Stimulated activated naive B cell treated with anti-CD40 and anti-IgM and Interleukin-4, amounts not matched to agents 10 μg/mL and 1 μg/mL and 100 μg/mL, for 72 hours (primary cell): ENCODE data around the gene SMIM21.

Experiments used
- ATAC-seq, 2 donors: fragments of 150-1000 bp; cut with Tn5 transposase; replicated peaks; 2 replicates each; pipeline ENCODE4 v1.10.0; 2021; ENCODE audit warnings: moderate library complexity in 1 of 2
- DNase-seq: peaks from one replicate; pipeline ENCODE4 v3.0.0; 2021
- H3K27ac Mint-ChIP-seq: one replicate; pipeline ENCODE4 v1.8.0; 2022; ENCODE audit warnings: mild to moderate bottlenecking, mixed read lengths
- H3K27me3 Mint-ChIP-seq, 2 donors: one replicate each; pipeline ENCODE4 v1.8.0; 2022; ENCODE audit warnings: mixed read lengths in 2 of 2
- H3K36me3 Mint-ChIP-seq, 2 donors: one replicate each; pipeline ENCODE4 v1.8.0; 2022; ENCODE audit warnings: mixed read lengths in 2 of 2, mild to moderate bottlenecking in 1 of 2
- H3K4me1 Mint-ChIP-seq, 2 donors: one replicate each; pipeline ENCODE4 v1.8.0; 2022; ENCODE audit warnings: mixed read lengths in 2 of 2, mild to moderate bottlenecking in 1 of 2
- H3K4me3 Mint-ChIP-seq, 2 donors: one replicate each; pipeline ENCODE4 v1.8.0; 2022; ENCODE audit warnings: mild to moderate bottlenecking in 2 of 2, mixed read lengths in 2 of 2, moderate library complexity in 1 of 2
- H3K9me3 Mint-ChIP-seq, 2 donors: one replicate each; pipeline ENCODE4 v1.8.0; 2022; ENCODE audit warnings: mixed read lengths in 2 of 2, mild to moderate bottlenecking in 1 of 2

Gene SMIM21

DNA sequence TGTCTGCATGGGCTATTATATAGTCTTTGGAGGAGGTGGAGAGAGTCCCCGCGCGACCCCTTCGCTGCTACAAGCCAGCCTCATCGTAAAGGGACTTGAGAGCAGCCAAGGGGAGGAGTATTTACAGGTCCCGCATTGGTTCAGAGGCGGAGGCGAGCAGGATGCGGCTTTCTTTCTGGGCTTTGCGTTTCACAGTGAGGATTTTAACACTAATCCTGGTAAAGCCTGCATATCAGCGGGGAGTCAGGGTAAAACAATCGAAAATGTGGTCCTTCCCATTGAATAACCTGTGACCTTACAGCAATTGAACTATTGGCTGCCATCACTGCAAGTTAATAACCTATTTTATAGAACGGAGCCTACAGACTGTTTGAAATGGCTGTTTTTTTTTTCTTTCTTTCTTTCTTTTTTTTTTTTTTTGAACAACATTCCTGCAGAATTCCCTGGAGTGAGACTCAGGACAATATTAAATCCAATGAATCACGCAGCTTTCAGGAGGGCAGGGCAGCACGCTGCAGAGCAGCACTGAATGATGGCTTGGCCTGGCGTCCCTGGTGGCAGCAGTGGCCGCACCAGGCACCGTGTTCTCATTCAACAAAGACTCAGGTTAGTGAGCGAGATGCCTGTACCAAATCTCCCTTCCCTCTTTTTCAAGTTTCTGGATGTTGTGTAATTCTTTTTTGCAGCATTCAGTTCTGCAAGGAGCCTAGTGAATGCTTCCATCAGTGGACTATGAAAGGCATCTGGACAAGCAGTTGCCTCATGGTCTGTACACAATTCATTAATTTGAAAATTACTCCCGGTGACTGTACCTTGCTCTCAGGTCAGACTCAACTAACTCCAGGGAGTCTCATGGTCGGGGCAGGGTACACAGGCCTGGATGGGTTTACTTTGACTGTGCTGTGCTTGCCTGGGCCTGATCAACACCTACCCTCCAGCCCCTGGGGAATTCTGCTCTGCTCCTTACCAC lies 19.8 kb downstream of the SMIM21 start:
- no peak for ATAC-seq
- Mint-ChIP-seq H3K4me1 (no peaks in the 10 kb centered on the region), H3K4me3 (no peak overlapping the region)

DNA sequence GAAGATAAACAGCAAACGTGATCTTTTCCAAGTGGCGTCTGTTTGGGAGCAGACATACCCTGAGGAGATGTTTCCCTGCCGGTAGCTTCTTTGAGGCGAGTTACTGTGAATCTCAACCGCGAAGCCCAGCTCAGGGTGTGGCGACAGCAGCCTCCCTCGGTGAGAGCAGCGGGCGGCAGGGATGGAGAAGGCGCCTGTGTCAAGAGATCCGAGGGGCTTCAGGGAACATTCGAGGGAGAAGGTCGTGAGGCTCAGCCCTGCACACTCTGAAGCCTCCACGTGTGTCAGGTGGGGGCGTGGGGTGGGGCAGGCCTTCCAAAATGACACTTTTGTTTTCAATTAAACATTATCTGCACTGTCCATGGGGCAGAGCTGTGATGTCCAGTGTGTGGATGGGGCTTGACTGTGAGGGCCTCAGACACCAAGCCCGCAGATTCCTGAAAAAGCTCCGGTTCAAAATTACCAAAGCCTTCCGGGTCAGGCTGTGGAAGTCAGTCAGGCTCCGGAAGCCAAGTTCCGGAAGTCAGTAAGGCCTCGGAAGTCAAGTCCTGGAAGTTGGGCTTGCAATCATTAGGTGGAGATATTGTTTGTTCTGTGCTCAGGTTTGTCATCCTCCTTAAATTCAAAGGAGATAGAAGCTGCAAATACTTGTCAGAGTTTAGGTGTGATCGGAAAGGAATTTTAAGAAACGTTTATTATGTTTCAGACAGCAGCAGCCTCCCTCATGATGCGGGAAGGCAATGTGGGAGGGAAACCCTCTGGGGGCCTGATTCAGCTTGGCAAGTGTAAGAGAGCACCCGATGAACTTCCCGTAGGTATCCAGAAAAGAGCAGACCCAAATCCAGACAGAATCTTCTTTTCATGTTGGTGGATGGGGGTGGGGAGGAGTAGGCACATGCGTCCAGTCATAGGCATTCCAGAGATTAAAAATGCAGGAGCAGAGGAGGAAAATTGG lies 20.7 kb downstream of the SMIM21 start:
- no peaks in the 10 kb centered on the region for H3K36me3 Mint-ChIP-seq
- peaks cover 6 to 7% of the 10 kb centered on the region in 2 donors for H3K27me3 Mint-ChIP-seq
- no peaks in the 10 kb centered on the region for H3K4me1 Mint-ChIP-seq
- no peak for ATAC-seq
- H3K27ac Mint-ChIP-seq: no peak overlapping the region
- no peak overlapping the region for H3K4me3 Mint-ChIP-seq
- H3K9me3 Mint-ChIP-seq: no peaks in the 10 kb centered on the region
- DNase-seq: no peak

More for the DNA sequence above, 19.8 kb downstream of the SMIM21 start:
- Mint-ChIP-seq H3K36me3 (no peaks in the 10 kb centered on the region), H3K27ac (no peak overlapping the region), H3K9me3 (no peaks in the 10 kb centered on the region), H3K27me3 (no peaks in the 10 kb centered on the region)
- no peak for DNase-seq

DNA sequence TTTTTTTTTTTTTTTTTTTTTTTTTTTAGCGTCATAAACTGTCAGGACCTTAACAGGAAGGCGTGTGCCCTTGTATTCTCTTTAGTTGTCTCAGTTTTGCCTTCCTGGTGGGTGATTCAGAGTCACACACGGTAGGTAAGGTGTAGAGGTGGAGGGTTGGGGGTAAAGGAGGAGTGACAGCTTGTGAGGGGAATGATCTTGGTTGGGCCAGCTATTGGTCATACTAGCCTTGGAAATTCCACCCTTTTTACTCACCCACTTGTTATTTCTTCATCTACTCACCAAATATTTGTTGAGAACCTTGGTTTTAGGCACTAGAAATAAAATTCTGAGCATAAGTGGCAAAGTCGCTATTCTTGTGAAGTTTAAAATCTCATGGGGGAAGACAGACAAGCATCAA lies 22.2 kb downstream of the SMIM21 start:
- no peak for DNase-seq
- Mint-ChIP-seq H3K4me1 (no peaks in the 10 kb centered on the region), H3K9me3 (no peaks in the 10 kb centered on the region), H3K4me3 (no peak overlapping the region), H3K36me3 (no peaks in the 10 kb centered on the region), H3K27me3 (peaks cover 7 to 9% of the 10 kb centered on the region in 2 donors), H3K27ac (no peak overlapping the region)
- ATAC-seq: no peak

DNA sequence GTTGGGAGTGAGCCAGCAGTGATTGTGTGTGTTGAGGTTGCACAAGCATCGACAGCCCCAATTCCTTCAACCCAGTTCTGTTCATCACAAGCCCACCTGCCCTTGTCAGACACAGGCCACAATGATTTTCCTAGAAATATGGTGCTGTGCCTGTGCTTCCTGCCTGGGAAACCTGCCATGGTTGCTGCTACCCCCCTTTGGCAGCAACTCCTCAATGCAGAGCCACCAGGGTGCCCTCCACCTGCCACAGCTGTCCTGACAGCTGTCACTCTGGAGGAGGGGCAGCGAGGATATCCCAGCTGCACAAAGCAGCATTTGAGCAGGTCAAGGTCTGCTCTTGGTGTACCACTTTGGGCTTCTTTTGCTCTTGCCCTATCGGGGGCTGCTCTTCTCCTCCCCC lies 27.1 kb downstream of the SMIM21 start:
- Mint-ChIP-seq H3K36me3 (no peaks in the 10 kb centered on the region), H3K27ac (no peak overlapping the region), H3K4me1 (no peaks in the 10 kb centered on the region), H3K4me3 (no peak overlapping the region), H3K9me3 (no peaks in the 10 kb centered on the region), H3K27me3 (peaks cover 7 to 13% of the 10 kb centered on the region in 2 donors)
- DNase-seq (no peak), ATAC-seq (no peak)

DNA sequence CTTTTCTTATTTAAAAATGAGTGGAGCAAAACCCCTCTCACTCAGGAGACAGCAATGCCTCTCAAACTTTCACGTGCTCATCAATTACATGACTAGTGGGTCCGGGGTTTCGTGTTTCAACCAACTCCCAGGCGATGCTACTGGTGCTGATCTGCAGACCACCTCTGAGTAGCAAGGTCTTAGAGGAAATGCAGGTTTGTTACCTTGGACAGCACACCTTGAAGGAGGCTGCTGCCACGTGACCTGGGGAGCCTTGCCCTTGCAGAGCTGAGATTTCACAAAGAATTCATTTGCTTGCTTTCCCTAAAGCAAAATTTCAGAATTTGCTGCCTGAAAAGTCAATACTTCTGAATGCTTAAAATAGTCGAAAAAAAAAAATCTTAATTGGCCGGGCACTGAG lies 32.4 kb downstream of the SMIM21 start:
- H3K9me3 Mint-ChIP-seq: no peaks in the 10 kb centered on the region
- no peak overlapping the region for H3K4me3 Mint-ChIP-seq
- no peak overlapping the region for H3K27ac Mint-ChIP-seq
- H3K36me3 Mint-ChIP-seq: no peaks in the 10 kb centered on the region
- ATAC-seq: no peak
- no peaks in the 10 kb centered on the region for H3K4me1 Mint-ChIP-seq
- no peak for DNase-seq
- H3K27me3 Mint-ChIP-seq: peaks cover 9 to 12% of the 10 kb centered on the region in 2 donors

DNA sequence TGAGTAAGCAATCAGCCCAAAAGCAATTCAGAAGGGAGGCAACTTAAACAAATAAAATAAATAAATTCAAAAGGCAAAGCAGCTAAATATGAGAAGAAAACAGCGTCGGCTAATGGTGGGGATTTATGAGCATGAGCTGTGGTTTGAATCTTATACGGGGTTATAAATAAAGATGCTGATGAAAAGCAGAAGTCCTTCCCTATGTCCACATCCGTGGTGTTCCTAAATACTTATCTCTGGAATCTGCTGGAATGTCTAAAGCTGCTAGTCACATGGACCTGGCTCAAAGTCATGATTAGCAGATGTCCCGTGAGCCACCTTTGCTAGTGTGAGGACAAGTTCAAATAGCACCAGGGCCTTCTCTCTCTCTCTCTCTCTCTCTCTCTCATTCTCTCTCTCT lies 33.8 kb downstream of the SMIM21 start:
- ATAC-seq (no peak), DNase-seq (no peak)
- Mint-ChIP-seq H3K4me3 (no peak overlapping the region), H3K9me3 (no peaks in the 10 kb centered on the region), H3K27me3 (peaks cover 16 to 22% of the 10 kb centered on the region in 2 donors), H3K36me3 (no peaks in the 10 kb centered on the region), H3K27ac (no peak overlapping the region), H3K4me1 (no peaks in the 10 kb centered on the region)

DNA sequence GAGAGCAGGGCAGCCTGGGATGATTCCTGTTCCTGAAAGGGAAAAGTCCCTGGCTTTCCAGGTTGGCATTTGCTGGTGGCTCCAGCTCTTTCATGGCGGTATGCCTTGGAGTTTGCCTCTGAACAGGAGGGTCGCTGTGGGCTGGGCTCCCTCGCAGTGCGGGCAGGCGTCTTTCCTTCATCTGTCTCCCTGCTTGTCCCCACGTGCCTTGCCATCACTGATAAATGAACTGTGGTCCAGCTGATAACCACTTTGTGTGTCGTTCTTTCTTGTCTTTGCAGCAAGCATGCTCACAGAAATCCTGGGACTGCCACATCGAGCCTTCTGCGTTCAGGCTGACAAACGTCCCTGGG lies 35.3 kb downstream of the SMIM21 start:
- Mint-ChIP-seq H3K9me3 (no peaks in the 10 kb centered on the region), H3K27me3 (peaks cover 16 to 22% of the 10 kb centered on the region in 2 donors), H3K4me3 (no peak overlapping the region), H3K27ac (no peak overlapping the region), H3K4me1 (no peaks in the 10 kb centered on the region), H3K36me3 (no peaks in the 10 kb centered on the region)
- ATAC-seq: no peak
- no peak for DNase-seq

DNA sequence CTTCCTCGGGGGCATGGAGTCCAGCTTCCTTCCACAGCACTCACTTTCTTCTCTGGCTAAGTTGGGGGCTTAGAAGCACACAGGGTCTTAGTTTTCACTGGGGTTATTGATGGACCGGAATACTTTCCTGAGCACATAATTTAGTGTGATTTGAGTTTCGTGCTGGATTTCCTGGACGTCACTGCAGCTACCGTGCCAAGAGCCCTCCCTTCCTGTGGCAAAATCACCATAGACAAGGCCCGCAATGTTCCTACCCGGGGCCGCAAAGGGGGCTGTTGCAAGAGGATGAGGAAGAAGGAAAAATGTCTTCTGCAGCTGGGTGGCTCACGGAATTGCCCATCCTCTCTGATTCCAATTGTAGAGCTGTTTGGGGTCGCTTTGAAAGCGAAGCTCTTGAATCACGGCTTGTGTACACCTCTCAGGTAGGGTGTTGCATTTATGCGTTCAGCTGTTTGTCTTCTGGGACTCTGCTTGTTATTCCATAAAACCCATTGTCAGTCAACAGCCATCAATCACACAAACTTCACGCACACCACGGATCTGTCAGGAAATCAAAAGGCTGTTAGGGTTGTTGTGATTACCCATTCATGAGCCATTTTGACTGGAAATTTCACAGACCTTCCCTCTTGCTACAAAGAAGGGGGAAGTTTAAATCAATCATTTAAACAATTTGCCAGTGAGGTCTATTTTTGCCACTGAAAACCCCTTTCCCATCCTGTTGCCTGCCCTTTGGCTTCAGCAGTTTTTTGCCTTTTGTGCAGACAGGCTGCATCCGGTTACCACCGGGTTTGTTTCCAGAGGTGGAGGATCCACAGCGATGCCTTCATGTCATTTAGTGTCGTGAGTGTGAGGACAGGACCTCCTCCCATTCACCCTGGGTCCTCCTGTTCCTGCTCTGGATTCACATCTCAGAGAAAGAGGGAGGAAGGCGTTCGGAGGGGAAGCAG lies 36.0 kb downstream of the SMIM21 start:
- Mint-ChIP-seq H3K9me3 (no peaks in the 10 kb centered on the region), H3K4me1 (no peaks in the 10 kb centered on the region), H3K27ac (no peak overlapping the region), H3K4me3 (no peak overlapping the region), H3K36me3 (no peaks in the 10 kb centered on the region), H3K27me3 (peaks cover 16 to 18% of the 10 kb centered on the region in 2 donors)
- ATAC-seq: no peak
- DNase-seq: no peak

DNA sequence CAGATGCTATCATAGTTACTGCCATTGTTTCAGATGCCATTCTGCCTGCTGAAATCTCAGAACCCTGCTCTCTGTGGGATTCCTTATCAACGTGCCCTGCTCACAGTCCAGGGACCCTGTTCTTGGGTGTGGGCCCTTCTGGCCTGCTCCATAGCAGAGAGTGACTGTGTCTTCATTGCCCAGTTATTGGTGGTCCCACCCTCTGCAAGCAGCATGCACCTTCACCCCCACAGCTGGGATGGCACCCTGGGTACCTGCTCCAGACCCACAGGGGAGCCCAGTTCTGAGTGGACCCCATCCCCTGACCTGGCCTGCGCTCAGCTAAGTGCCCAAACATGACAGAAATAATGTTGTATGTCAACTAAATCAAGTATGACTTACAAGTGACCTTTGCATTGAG lies 36.6 kb downstream of the SMIM21 start:
- ATAC-seq (no peak), DNase-seq (no peak)
- Mint-ChIP-seq H3K27me3 (peaks cover 16 to 18% of the 10 kb centered on the region in 2 donors), H3K36me3 (no peaks in the 10 kb centered on the region), H3K9me3 (no peaks in the 10 kb centered on the region), H3K27ac (no peak overlapping the region), H3K4me1 (no peaks in the 10 kb centered on the region), H3K4me3 (no peak overlapping the region)

DNA sequence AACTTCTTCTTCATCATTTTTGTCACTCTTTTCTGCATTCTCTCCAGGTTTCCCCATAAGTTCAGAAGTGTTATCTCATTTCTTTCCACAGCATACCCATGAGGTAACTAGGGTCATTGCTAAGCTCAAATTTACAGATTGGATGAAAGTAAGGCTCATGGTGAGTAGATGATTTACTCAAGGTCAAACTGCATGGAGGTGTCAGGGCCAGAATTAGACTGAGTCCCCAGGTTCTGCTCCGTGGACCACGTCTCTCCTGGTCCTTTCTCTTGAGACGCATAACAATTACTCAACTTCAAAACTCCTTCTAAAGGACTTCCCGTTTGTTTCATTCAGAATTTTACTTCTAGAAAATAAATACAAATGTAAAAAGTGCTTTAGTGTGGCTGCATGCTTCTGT lies 43.4 kb downstream of the SMIM21 start:
- no peak overlapping the region for H3K27ac Mint-ChIP-seq
- no peaks in the 10 kb centered on the region for H3K36me3 Mint-ChIP-seq
- H3K4me3 Mint-ChIP-seq: no peak overlapping the region

DNA sequence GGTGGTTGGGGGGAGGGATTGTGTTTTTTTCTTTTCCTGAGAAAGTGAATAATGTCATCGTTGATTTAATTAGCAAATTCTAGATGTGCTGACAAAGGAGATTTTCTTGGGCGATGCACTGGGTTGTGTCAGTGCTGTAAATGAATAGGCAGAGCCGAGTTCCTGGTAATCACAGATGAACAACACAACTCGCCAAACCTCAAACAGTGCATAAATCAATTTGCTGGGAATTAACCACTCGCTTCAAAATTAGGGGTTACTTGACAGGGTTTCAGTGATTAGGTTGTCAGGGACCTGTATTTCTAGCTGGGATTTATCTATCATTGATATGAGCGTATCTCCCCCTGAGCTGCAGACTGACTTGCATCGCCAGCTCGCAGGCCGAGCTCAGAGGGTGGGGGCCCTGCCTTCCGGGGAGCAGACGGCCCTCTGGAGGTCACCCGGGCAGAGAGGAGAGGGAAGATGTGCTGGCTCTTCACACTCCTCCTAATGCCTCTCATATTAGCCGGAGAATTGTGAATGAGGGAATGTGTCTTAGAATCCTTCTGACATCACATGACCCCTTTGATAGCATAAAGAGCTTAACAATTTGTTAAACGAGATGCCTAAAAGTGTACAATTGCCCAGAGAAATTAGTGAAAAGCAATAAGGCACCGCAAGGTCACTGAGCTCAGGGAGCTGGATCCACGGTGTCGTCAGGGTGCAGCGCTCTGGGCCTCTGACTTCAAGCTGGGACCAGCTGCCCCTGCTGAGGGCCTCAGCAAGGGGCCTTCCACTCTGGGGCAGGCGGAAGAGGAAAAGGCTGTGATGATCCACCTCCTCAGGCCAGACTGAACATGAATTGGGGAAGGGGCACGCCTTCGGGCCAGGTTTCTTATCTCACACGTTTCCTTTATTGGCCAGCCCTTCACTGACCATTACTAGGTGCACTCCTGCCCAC lies 48.9 kb downstream of the SMIM21 start:
- ATAC-seq (no peak), DNase-seq (no peak)
- H3K27ac Mint-ChIP-seq: no peak overlapping the region
- H3K36me3 Mint-ChIP-seq: no peaks in the 10 kb centered on the region
- peaks cover 0 to 5% of the 10 kb centered on the region in 2 donors for H3K9me3 Mint-ChIP-seq
- no peaks in the 10 kb centered on the region for H3K4me1 Mint-ChIP-seq
- no peak overlapping the region for H3K4me3 Mint-ChIP-seq
- H3K27me3 Mint-ChIP-seq: peaks cover 4 to 27% of the 10 kb centered on the region in 2 donors

More for the DNA sequence above, 43.4 kb downstream of the SMIM21 start:
- no peaks in the 10 kb centered on the region for H3K4me1 Mint-ChIP-seq
- peaks cover 0 to 2% of the 10 kb centered on the region in 2 donors for H3K9me3 Mint-ChIP-seq
- no peak for ATAC-seq
- DNase-seq: no peak
- peaks cover 3 to 19% of the 10 kb centered on the region in 2 donors for H3K27me3 Mint-ChIP-seq

DNA sequence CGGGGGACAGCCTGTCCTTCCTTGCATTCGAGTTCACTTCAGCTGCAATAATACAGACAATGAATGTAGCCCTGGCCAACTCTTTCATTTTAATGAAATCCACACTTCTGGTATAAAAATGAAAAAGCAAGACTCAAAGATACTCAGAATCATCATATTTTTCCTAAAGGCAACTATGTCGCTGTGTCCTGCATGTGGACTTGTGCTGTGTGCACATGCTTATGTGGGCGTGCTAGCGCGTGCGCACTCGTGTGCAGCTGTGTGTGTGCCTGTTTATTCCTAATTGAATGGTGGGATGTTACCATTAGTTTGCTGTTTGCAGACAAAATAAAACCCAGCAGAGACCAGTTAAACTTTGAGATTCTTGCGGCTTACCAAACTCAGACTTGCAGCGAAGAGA lies 49.6 kb downstream of the SMIM21 start:
- Mint-ChIP-seq H3K36me3 (no peaks in the 10 kb centered on the region), H3K27me3 (peaks cover 7 to 23% of the 10 kb centered on the region in 2 donors), H3K27ac (no peak overlapping the region), H3K4me1 (no peaks in the 10 kb centered on the region), H3K9me3 (peaks cover 2 to 7% of the 10 kb centered on the region in 2 donors), H3K4me3 (no peak overlapping the region)
- DNase-seq (no peak), ATAC-seq (no peak)

DNA sequence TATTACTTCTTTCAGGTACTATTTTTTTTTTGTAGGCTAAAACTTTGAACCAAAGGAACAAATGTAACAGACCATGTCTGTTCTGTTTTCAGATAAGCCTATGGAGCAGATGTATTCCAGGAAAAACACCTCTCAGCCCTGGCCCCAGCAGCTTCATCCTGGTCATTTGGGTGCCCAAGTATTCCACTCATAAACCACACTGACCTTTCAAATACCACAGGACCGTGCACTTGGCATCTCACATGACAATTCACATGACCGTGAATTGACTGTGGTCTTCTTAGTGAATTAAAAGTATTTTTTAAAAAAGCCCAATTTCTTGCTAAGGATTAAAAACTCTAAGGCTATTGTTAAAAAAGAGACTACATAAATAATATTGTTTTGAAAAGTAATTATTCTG lies 50.2 kb downstream of the SMIM21 start:
- H3K27me3 Mint-ChIP-seq: peaks cover 12 to 23% of the 10 kb centered on the region in 2 donors
- ATAC-seq (no peak), DNase-seq (no peak)
- H3K27ac Mint-ChIP-seq: no peak overlapping the region
- no peak overlapping the region for H3K4me3 Mint-ChIP-seq
- peaks cover 4 to 8% of the 10 kb centered on the region in 2 donors for H3K9me3 Mint-ChIP-seq
- H3K4me1 Mint-ChIP-seq: no peaks in the 10 kb centered on the region
- H3K36me3 Mint-ChIP-seq: no peaks in the 10 kb centered on the region
